ENCODE results near the gene KRT85.

GRCh38 chr12:52355176-52355575 is 12.1 kb downstream of the KRT85 start:
- TF ChIP-seq POLR2AphosphoS5 (IDR thresholded peaks at IDR 0.05; ENCODE audit: borderline replicate concordance, low read depth, low read length) = no peak
- no peak for TF ChIP-seq EZH2 (IDR thresholded peaks at IDR 0.05)

All from SK-N-MC (cell line).